Measurements from ENCODE around the gene HBE1. TPM values are rescaled to one million over a fixed set of nuclear protein-coding genes. Genes with fewer than 3 reads are reported as not detected.

HBE1 gene
- total and polyA plus RNA-seq, 2 experiments from 2014 or later, result not detected

DNA sequence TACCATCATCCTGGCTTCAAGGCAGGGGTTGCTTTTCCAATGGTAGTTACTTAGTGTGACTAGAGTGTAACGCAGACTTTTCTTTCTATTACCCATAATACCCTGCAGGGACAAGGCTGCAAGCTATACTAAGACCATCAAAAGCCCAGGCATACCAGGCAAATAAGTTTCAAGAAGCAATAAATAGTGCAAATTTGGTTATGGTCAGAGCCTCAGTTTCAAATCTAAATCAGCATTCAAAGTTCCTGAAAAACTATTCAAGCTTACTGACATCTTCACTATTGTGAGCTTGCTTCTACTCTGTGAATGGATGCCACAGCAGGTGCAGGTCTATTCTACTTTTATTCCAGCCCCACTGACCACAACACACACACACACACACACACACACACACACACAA is 40.4 kb downstream of the HBE1 start (continued):
- TF ChIP-seq, protein P1, sequence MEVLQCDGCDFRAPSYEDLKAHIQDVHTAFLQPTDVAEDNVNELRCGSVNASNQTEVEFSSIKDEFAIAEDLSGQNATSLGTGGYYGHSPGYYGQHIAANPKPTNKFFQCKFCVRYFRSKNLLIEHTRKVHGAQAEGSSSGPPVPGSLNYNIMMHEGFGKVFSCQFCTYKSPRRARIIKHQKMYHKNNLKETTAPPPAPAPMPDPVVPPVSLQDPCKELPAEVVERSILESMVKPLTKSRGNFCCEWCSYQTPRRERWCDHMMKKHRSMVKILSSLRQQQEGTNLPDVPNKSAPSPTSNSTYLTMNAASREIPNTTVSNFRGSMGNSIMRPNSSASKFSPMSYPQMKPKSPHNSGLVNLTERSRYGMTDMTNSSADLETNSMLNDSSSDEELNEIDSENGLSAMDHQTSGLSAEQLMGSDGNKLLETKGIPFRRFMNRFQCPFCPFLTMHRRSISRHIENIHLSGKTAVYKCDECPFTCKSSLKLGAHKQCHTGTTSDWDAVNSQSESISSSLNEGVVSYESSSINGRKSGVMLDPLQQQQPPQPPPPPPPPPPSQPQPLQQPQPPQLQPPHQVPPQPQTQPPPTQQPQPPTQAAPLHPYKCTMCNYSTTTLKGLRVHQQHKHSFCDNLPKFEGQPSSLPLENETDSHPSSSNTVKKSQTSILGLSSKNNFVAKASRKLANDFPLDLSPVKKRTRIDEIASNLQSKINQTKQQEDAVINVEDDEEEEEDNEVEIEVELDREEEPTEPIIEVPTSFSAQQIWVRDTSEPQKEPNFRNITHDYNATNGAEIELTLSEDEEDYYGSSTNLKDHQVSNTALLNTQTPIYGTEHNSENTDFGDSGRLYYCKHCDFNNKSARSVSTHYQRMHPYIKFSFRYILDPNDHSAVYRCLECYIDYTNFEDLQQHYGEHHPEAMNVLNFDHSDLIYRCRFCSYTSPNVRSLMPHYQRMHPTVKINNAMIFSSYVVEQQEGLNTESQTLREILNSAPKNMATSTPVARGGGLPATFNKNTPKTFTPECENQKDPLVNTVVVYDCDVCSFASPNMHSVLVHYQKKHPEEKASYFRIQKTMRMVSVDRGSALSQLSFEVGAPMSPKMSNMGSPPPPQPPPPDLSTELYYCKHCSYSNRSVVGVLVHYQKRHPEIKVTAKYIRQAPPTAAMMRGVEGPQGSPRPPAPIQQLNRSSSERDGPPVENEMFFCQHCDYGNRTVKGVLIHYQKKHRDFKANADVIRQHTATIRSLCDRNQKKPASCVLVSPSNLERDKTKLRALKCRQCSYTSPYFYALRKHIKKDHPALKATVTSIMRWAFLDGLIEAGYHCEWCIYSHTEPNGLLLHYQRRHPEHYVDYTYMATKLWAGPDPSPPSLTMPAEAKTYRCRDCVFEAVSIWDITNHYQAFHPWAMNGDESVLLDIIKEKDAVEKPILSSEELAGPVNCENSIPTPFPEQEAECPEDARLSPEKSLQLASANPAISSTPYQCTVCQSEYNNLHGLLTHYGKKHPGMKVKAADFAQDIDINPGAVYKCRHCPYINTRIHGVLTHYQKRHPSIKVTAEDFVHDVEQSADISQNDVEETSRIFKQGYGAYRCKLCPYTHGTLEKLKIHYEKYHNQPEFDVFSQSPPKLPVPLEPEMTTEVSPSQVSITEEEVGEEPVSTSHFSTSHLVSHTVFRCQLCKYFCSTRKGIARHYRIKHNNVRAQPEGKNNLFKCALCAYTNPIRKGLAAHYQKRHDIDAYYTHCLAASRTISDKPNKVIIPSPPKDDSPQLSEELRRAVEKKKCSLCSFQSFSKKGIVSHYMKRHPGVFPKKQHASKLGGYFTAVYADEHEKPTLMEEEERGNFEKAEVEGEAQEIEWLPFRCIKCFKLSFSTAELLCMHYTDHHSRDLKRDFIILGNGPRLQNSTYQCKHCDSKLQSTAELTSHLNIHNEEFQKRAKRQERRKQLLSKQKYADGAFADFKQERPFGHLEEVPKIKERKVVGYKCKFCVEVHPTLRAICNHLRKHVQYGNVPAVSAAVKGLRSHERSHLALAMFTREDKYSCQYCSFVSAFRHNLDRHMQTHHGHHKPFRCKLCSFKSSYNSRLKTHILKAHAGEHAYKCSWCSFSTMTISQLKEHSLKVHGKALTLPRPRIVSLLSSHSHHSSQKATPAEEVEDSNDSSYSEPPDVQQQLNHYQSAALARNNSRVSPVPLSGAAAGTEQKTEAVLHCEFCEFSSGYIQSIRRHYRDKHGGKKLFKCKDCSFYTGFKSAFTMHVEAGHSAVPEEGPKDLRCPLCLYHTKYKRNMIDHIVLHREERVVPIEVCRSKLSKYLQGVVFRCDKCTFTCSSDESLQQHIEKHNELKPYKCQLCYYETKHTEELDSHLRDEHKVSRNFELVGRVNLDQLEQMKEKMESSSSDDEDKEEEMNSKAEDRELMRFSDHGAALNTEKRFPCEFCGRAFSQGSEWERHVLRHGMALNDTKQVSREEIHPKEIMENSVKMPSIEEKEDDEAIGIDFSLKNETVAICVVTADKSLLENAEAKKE (CRISPR knock-in tag; IDR thresholded peaks at IDR 0.05), result no peak
- TF ChIP-seq EZH2 (IDR thresholded peaks at IDR 0.05; ENCODE audit: low read depth, unreplicated experiment), result no peak
- TF ChIP-seq ZNF331 (CRISPR knock-in tag; IDR thresholded peaks at IDR 0.05; ENCODE audit: low read depth), result no peak
- TF ChIP-seq NANOG (IDR thresholded peaks at IDR 0.05; ENCODE audit: borderline replicate concordance), result no peak
- no peak for TF ChIP-seq ZNF114 (CRISPR knock-in tag; IDR thresholded peaks at IDR 0.05)
- TF ChIP-seq EZH2phosphoT487 (IDR thresholded peaks at IDR 0.05; ENCODE audit: unreplicated experiment), result no peak
- TF ChIP-seq STAT1 (IDR thresholded peaks at IDR 0.05; ENCODE audit: unreplicated experiment), result no peak
- TF ChIP-seq JUNB (IDR thresholded peaks at IDR 0.05; ENCODE audit: unreplicated experiment), result no peak
- TF ChIP-seq ETS1 (IDR thresholded peaks at IDR 0.05), result no peak
- TF ChIP-seq POLR2AphosphoS5 (IDR thresholded peaks at IDR 0.05; ENCODE audit: low read depth), result no peak
- TF ChIP-seq, protein P2, sequence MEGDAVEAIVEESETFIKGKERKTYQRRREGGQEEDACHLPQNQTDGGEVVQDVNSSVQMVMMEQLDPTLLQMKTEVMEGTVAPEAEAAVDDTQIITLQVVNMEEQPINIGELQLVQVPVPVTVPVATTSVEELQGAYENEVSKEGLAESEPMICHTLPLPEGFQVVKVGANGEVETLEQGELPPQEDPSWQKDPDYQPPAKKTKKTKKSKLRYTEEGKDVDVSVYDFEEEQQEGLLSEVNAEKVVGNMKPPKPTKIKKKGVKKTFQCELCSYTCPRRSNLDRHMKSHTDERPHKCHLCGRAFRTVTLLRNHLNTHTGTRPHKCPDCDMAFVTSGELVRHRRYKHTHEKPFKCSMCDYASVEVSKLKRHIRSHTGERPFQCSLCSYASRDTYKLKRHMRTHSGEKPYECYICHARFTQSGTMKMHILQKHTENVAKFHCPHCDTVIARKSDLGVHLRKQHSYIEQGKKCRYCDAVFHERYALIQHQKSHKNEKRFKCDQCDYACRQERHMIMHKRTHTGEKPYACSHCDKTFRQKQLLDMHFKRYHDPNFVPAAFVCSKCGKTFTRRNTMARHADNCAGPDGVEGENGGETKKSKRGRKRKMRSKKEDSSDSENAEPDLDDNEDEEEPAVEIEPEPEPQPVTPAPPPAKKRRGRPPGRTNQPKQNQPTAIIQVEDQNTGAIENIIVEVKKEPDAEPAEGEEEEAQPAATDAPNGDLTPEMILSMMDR (conservative IDR thresholded peaks at IDR 0.05; ENCODE audit: low read depth in 2 of 2), result no peak
